GM23338 (cell line): ENCODE results near the gene PTPRA. TPM values are rescaled to one million over a fixed set of nuclear protein-coding genes. Genes with fewer than 3 reads are reported as not detected.

Source experiments
- ATAC-seq: fragments of 200-7000 bp; cut with Tn5 transposase; 3 replicates; pipeline ENCODE4 v1.9.1; 2020
- DNase-seq: peaks from one replicate; pipeline ENCODE4 v3.0.0-alpha.2; 2015; ENCODE audit warnings: low spot score
- H2AFZ ChIP-seq: fragments of 200-600 bp; sonication (generic); 2 replicates; pipeline ENCODE4 v1.8.0; 2016; ENCODE audit warnings: antibody characterized with exemption, mild to moderate bottlenecking, moderate library complexity
- H3F3A ChIP-seq: fragments of 200-600 bp; sonication (generic); replicated peaks from 2 replicates; pipeline ENCODE4 v1.8.0; 2017; ENCODE audit warnings: antibody characterized with exemption, mixed run types, low read depth
- H3K27ac ChIP-seq: fragments of 200-600 bp; sonication (generic); 2 replicates; pipeline ENCODE4 v1.6.1; 2016; ENCODE audit warnings: low read depth
- H3K27me3 ChIP-seq: fragments of 200-600 bp; sonication (generic); 2 replicates; pipeline ENCODE4 v1.8.0; 2016; ENCODE audit warnings: mild to moderate bottlenecking, mixed run types, moderate library complexity; ENCODE audit not compliant: insufficient read depth
- H3K36me3 ChIP-seq: fragments of 200-600 bp; sonication (generic); 2 replicates; pipeline ENCODE4 v1.8.0; 2016; ENCODE audit warnings: mild to moderate bottlenecking; ENCODE audit not compliant: insufficient read depth
- H3K4me1 ChIP-seq: fragments of 200-600 bp; sonication (generic); 2 replicates; pipeline ENCODE4 v1.8.0; 2016; ENCODE audit warnings: mild to moderate bottlenecking, moderate library complexity; ENCODE audit not compliant: insufficient read depth
- H3K4me2 ChIP-seq: fragments of 200-600 bp; sonication (generic); 2 replicates; pipeline ENCODE4 v1.7.1; 2017; ENCODE audit warnings: mixed run types
- H3K4me3 ChIP-seq: fragments of 200-600 bp; sonication (generic); 2 replicates; pipeline ENCODE4 v1.6.1; 2016; ENCODE audit warnings: mixed run types
- H3K79me2 ChIP-seq: fragments of 200-600 bp; sonication (generic); replicated peaks from 2 replicates; pipeline ENCODE4 v1.8.0; 2017; ENCODE audit warnings: mild to moderate bottlenecking; ENCODE audit not compliant: insufficient read depth
- H3K9me2 ChIP-seq: fragments of 200-600 bp; sonication (generic); 2 replicates; pipeline ENCODE4 v1.8.0; 2017; ENCODE audit not compliant: insufficient read depth
- H4K20me1 ChIP-seq: fragments of 200-600 bp; sonication (generic); replicated peaks from 2 replicates; pipeline ENCODE4 v1.8.0; 2017; ENCODE audit warnings: mild to moderate bottlenecking; ENCODE audit not compliant: insufficient read depth
- H3K27ac Mint-ChIP-seq: 2 replicates; pipeline ENCODE4 v1.8.0; 2020; ENCODE audit warnings: inconsistent platforms, mild to moderate bottlenecking, moderate library complexity, mixed read lengths
- H3K27me3 Mint-ChIP-seq: 3 replicates; pipeline ENCODE4 v1.8.0; 2022; ENCODE audit warnings: low read depth, mild to moderate bottlenecking, moderate library complexity, mixed read lengths, inconsistent platforms; ENCODE audit not compliant: insufficient read depth, poor library complexity
- H3K36me3 Mint-ChIP-seq: 3 replicates; pipeline ENCODE4 v1.8.0; 2021; ENCODE audit warnings: low read depth, mild to moderate bottlenecking, inconsistent platforms, moderate library complexity, mixed read lengths
- H3K4me1 Mint-ChIP-seq: 3 replicates; pipeline ENCODE4 v1.8.0; 2020; ENCODE audit warnings: mild to moderate bottlenecking, inconsistent platforms, mixed read lengths
- H3K4me3 Mint-ChIP-seq: 3 replicates; pipeline ENCODE4 v1.8.0; 2021; ENCODE audit warnings: moderate library complexity, mild to moderate bottlenecking, inconsistent platforms, mixed read lengths
- H3K9me3 Mint-ChIP-seq: 3 replicates; pipeline ENCODE4 v1.8.0; 2020; ENCODE audit warnings: moderate library complexity, mild to moderate bottlenecking, inconsistent platforms, mixed read lengths
- CREB1 ChIP-seq: fragments of 250-450 bp; sonication (Bioruptor Pico); IDR thresholded peaks from 2 replicates; pipeline ENCODE4 v1.5.0; 2020; ENCODE audit warnings: low read depth, mild to moderate bottlenecking, moderate library complexity
- EZH2 ChIP-seq: fragments of 200-600 bp; sonication (generic); IDR thresholded peaks from one replicate; pipeline ENCODE4 v1.8.0; 2017; ENCODE audit warnings: antibody characterized with exemption, mild to moderate bottlenecking, low read depth; ENCODE audit not compliant: unreplicated experiment
- EZH2phosphoT487 ChIP-seq: fragments of 200-600 bp; sonication (generic); IDR thresholded peaks from one replicate; pipeline ENCODE4 v1.8.1; 2018; ENCODE audit warnings: antibody characterized with exemption; ENCODE audit not compliant: unreplicated experiment
- JUNB ChIP-seq: IDR thresholded peaks from one replicate; pipeline ENCODE4 v1.6.1; 2016; ENCODE audit warnings: antibody characterized with exemption; ENCODE audit not compliant: unreplicated experiment
- NANOG ChIP-seq: IDR thresholded peaks from 2 replicates; pipeline ENCODE4 v1.6.1; 2016; ENCODE audit warnings: antibody characterized with exemption, borderline replicate concordance
- POLR2AphosphoS5 ChIP-seq: IDR thresholded peaks from 2 replicates; pipeline ENCODE4 v1.6.1; 2016; ENCODE audit warnings: antibody characterized with exemption, low read depth
- REST ChIP-seq: IDR thresholded peaks from one replicate; pipeline ENCODE4 v1.6.1; 2018; ENCODE audit warnings: antibody characterized with exemption; ENCODE audit not compliant: unreplicated experiment
- STAT1 ChIP-seq: IDR thresholded peaks from one replicate; pipeline ENCODE4 v1.6.1; 2016; ENCODE audit warnings: antibody characterized with exemption; ENCODE audit not compliant: unreplicated experiment
- ZNF114 ChIP-seq: fragments of 250-450 bp; sonication (Bioruptor Pico); IDR thresholded peaks from 2 replicates; pipeline ENCODE4 v1.5.0; 2020; ENCODE audit warnings: mild to moderate bottlenecking, moderate library complexity
- ZNF331 ChIP-seq: fragments of 250-450 bp; sonication (Bioruptor Pico); IDR thresholded peaks from 2 replicates; pipeline ENCODE4 v1.5.0; 2020; ENCODE audit warnings: low read depth, mild to moderate bottlenecking, moderate library complexity
- ZNF462 ChIP-seq: fragments of 250-450 bp; sonication (Bioruptor Pico); IDR thresholded peaks from 2 replicates; pipeline ENCODE4 v1.5.0; 2020; ENCODE audit warnings: mild to moderate bottlenecking, moderate library complexity
- polyA plus RNA-seq: library from polyadenylated mRNA; unstranded; fragments of >200 nt; fragmentation: Nextera tagmentation; extraction: Ambion mirVana; gene quantifications from 2 replicates; pipeline ENCODE4 v1.2.1, GENCODE V29; 2016
- total RNA-seq: library from RNA; depleted of rRNA; stranded (reverse); fragments of >200 nt; shearing (Covaris generic); gene quantifications from 2 replicates; pipeline ENCODE4 v1.2.3, GENCODE V29; 2014
- TF ChIP-seq, protein P1 (sequence below), 2 experiments: fragments of 200-600 bp in 1 of 2; sonication (generic) in 1 of 2; conservative IDR thresholded peaks; 2 replicates each; pipeline versions ENCODE4 v1.5.1 to v1.6.1; 2016 to 2017; ENCODE audit warnings: antibody characterized with exemption in 2 of 2, low read depth in 2 of 2, mild to moderate bottlenecking in 2 of 2, moderate library complexity in 1 of 2
- TF ChIP-seq, protein P2 (sequence below): IDR thresholded peaks from 2 replicates; pipeline ENCODE4 v1.6.1; 2016; ENCODE audit warnings: antibody characterized with exemption

Gene PTPRA
- total and polyA plus RNA-seq, 2 experiments from 2014 or later = 37.8 to 39.3 TPM

DNA sequence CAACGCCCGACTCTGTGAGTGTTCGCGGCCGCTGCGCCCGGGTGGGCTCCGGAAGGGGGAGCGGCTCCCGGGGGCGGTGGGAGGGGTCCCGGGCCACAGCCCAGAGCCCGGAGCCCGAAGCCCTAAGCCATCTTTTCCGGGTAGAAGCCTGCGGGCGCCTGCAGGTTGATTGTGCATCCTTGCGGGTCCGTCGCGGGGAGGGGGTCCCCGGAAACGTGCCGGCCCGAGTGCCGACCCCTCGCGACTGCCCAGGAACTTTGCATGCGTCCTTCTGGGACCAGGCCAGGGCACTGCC, 413 bp downstream of the PTPRA start:
- Histone ChIP-seq H3K4me1 (peaks cover 5% of the 10 kb centered on the region), H3K9me2 (no peaks in the 10 kb centered on the region), H3K27me3 (peaks cover 28% of the 10 kb centered on the region), H2AFZ (peak overlapping the region; percentile 94), H3K27ac (peak overlapping the region; percentile 72; the same call in 1 of the 2 replicates), H3K79me2 (peaks cover 48% of the 10 kb centered on the region), H3K36me3 (no peaks in the 10 kb centered on the region), H3F3A (0 out of 2 replicates have a peak, but pooled peaks cover 5% of the 10 kb centered on the region), H4K20me1 (peaks cover 20% of the 10 kb centered on the region), H3K4me3 (peak overlapping the region; percentile 91), H3K4me2 (peak overlapping the region; percentile 88)
- Mint-ChIP-seq H3K36me3 (peaks cover 9% of the 10 kb centered on the region), H3K4me3 (peak overlapping the region; percentile 91), H3K9me3 (no peaks in the 10 kb centered on the region), H3K27me3 (peaks cover 30% of the 10 kb centered on the region), H3K27ac (peak overlapping the region; percentile 83), H3K4me1 (peaks cover 32% of the 10 kb centered on the region)
- ATAC-seq (peak; percentile 23), DNase-seq (peak; percentile 79)
- no peak for TF ChIP-seq EZH2
- no peak for TF ChIP-seq REST
- TF ChIP-seq EZH2phosphoT487 = no peak
- TF ChIP-seq CREB1 (CRISPR knock-in tag) = no peak
- TF ChIP-seq POLR2AphosphoS5 = no peak
- TF ChIP-seq JUNB = no peak
- TF ChIP-seq, protein P1, sequence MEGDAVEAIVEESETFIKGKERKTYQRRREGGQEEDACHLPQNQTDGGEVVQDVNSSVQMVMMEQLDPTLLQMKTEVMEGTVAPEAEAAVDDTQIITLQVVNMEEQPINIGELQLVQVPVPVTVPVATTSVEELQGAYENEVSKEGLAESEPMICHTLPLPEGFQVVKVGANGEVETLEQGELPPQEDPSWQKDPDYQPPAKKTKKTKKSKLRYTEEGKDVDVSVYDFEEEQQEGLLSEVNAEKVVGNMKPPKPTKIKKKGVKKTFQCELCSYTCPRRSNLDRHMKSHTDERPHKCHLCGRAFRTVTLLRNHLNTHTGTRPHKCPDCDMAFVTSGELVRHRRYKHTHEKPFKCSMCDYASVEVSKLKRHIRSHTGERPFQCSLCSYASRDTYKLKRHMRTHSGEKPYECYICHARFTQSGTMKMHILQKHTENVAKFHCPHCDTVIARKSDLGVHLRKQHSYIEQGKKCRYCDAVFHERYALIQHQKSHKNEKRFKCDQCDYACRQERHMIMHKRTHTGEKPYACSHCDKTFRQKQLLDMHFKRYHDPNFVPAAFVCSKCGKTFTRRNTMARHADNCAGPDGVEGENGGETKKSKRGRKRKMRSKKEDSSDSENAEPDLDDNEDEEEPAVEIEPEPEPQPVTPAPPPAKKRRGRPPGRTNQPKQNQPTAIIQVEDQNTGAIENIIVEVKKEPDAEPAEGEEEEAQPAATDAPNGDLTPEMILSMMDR (conservative IDR thresholded peaks at IDR 0.05; ENCODE audit: low read depth in 2 of 2) = no peak
- no peak for TF ChIP-seq ZNF114 (CRISPR knock-in tag)
- TF ChIP-seq ZNF462 (CRISPR knock-in tag) = no peak
- TF ChIP-seq ZNF331 = no peak
- TF ChIP-seq STAT1 = no peak
- TF ChIP-seq, protein P2, sequence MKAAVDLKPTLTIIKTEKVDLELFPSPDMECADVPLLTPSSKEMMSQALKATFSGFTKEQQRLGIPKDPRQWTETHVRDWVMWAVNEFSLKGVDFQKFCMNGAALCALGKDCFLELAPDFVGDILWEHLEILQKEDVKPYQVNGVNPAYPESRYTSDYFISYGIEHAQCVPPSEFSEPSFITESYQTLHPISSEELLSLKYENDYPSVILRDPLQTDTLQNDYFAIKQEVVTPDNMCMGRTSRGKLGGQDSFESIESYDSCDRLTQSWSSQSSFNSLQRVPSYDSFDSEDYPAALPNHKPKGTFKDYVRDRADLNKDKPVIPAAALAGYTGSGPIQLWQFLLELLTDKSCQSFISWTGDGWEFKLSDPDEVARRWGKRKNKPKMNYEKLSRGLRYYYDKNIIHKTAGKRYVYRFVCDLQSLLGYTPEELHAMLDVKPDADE = no peak
- TF ChIP-seq NANOG = no peak
